Prostate gland (tissue), 2 donors: Measurements from ENCODE around the gene FBXO15.

Experiments
- POLR2A ChIP-seq: fragments of 450-650 bp; IDR thresholded peaks from one replicate; pipeline ENCODE4 v1.6.1; 2016; ENCODE audit warnings: antibody characterized with exemption, mild to moderate bottlenecking
- TF ChIP-seq, protein P1 (sequence below), 4 experiments: fragments of 200-600 bp in 2 of 4; fragments of 450-650 bp in 2 of 4; sonication (generic) in 2 of 4; IDR thresholded peaks; 1 replicate in 3 of 4; 2 replicates in 1 of 4; pipeline ENCODE4 v1.5.1; 2016 to 2019; ENCODE audit warnings: antibody characterized with exemption in 4 of 4, mild to moderate bottlenecking in 2 of 4, moderate library complexity in 2 of 4

DNA sequence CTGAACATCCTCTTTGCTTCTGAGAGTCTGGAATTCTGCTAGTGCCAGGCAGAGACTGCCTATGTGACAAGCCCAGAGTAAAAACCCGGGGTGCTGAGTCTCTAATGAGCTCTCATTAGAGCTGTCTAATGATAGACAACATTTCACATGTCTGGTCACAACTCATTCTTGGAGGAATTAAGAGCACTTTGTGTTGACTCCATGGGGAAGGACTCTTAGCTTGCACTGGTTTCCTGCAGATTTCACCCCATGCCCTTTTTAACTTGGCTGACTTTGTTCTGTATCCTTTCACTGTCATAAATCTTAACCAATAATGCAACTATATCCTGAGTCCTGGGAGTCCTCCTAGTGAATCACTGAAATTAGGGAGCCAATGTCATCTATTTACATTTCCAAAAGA is 33.5 kb downstream of the FBXO15 start:
- TF ChIP-seq, protein P1, sequence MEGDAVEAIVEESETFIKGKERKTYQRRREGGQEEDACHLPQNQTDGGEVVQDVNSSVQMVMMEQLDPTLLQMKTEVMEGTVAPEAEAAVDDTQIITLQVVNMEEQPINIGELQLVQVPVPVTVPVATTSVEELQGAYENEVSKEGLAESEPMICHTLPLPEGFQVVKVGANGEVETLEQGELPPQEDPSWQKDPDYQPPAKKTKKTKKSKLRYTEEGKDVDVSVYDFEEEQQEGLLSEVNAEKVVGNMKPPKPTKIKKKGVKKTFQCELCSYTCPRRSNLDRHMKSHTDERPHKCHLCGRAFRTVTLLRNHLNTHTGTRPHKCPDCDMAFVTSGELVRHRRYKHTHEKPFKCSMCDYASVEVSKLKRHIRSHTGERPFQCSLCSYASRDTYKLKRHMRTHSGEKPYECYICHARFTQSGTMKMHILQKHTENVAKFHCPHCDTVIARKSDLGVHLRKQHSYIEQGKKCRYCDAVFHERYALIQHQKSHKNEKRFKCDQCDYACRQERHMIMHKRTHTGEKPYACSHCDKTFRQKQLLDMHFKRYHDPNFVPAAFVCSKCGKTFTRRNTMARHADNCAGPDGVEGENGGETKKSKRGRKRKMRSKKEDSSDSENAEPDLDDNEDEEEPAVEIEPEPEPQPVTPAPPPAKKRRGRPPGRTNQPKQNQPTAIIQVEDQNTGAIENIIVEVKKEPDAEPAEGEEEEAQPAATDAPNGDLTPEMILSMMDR (IDR thresholded peaks at IDR 0.05), result no peak
- no peak for TF ChIP-seq POLR2A
